HepG2 (cell line): ENCODE data around the gene SMOC1. TPM values are rescaled to one million over a fixed set of nuclear protein-coding genes. Genes with fewer than 3 reads are reported as not detected.

Experiments used
- CEBPG ChIP-seq: IDR thresholded peaks from 2 replicates; pipeline ENCODE4 v1.6.1; 2016
- FOXJ3 ChIP-seq: sonication (generic); formaldehyde crosslinking; IDR thresholded peaks from 2 replicates; pipeline ENCODE4 v1.4.0; 2020; ENCODE audit warnings: missing genetic modification reagents, mild to moderate bottlenecking, borderline replicate concordance
- HDAC2 ChIP-seq: sonication (generic); formaldehyde crosslinking; IDR thresholded peaks from 2 replicates; pipeline ENCODE4 v1.4.0; 2020; ENCODE audit warnings: missing genetic modification reagents
- HOXA5 ChIP-seq: sonication (generic); formaldehyde crosslinking; IDR thresholded peaks from 2 replicates; pipeline ENCODE4 v1.4.0; 2020; ENCODE audit warnings: missing genetic modification reagents
- HOXA7 ChIP-seq: sonication (generic); formaldehyde crosslinking; IDR thresholded peaks from 2 replicates; pipeline ENCODE4 v1.8.1; 2022; ENCODE audit warnings: mild to moderate bottlenecking, missing genetic modification reagents, moderate library complexity
- MBD4 ChIP-seq: IDR thresholded peaks from 2 replicates; pipeline ENCODE4 v1.6.1; 2012; ENCODE audit warnings: low read length, inconsistent platforms, borderline replicate concordance
- MZF1 ChIP-seq: sonication (generic); formaldehyde crosslinking; IDR thresholded peaks from 2 replicates; pipeline ENCODE4 v1.8.1; 2023; ENCODE audit warnings: mild to moderate bottlenecking, missing genetic modification reagents, borderline replicate concordance
- NBN ChIP-seq: fragments of 450-650 bp; conservative IDR thresholded peaks from 2 replicates; pipeline ENCODE4 v1.6.1; 2017
- NFYC ChIP-seq: IDR thresholded peaks from 2 replicates; pipeline ENCODE4 v1.6.1; 2016; ENCODE audit warnings: missing genetic modification reagents, missing compliant biosample characterization
- NR2F1 ChIP-seq, 2 experiments: fragments of 450-650 bp in 1 of 2; formaldehyde crosslinking in 1 of 2; IDR thresholded peaks; 2 replicates each; pipeline versions ENCODE4 v1.5.0 to v1.6.1; 2016 to 2020; ENCODE audit warnings: mild to moderate bottlenecking in 1 of 2, missing compliant biosample characterization in 1 of 2, missing genetic modification reagents in 1 of 2, moderate library complexity in 1 of 2
- NRL ChIP-seq: sonication (generic); formaldehyde crosslinking; IDR thresholded peaks from 2 replicates; pipeline ENCODE4 v1.5.0; 2020; ENCODE audit warnings: missing genetic modification reagents, mild to moderate bottlenecking, moderate library complexity, borderline replicate concordance
- POGK ChIP-seq: sonication (generic); formaldehyde crosslinking; conservative IDR thresholded peaks from 2 replicates; pipeline ENCODE4 v1.8.0; 2022; ENCODE audit warnings: mild to moderate bottlenecking, moderate library complexity, missing genetic modification reagents
- REPIN1 ChIP-seq: sonication (generic); formaldehyde crosslinking; IDR thresholded peaks from 2 replicates; pipeline ENCODE4 v1.8.0; 2022; ENCODE audit warnings: missing genetic modification reagents, low read depth, mild to moderate bottlenecking, borderline replicate concordance
- SOX6 ChIP-seq, 2 experiments: fragments of 450-650 bp in 1 of 2; sonication (generic) in 1 of 2; formaldehyde crosslinking in 1 of 2; IDR thresholded peaks; 2 replicates each; pipeline versions ENCODE4 v1.4.0 to v1.6.1; 2017 to 2020; ENCODE audit warnings: antibody characterized with exemption in 1 of 2, mild to moderate bottlenecking in 1 of 2, missing genetic modification reagents in 1 of 2
- THRA ChIP-seq: sonication (generic); formaldehyde crosslinking; IDR thresholded peaks from 2 replicates; pipeline ENCODE4 v1.4.0; 2020; ENCODE audit warnings: missing genetic modification reagents, borderline replicate concordance
- ZBTB14 ChIP-seq: sonication (generic); formaldehyde crosslinking; IDR thresholded peaks from 2 replicates; pipeline ENCODE4 v1.4.0; 2020; ENCODE audit warnings: missing genetic modification reagents
- ZKSCAN8 ChIP-seq: IDR thresholded peaks from 2 replicates; pipeline ENCODE4 v1.6.1; 2016; ENCODE audit warnings: borderline replicate concordance, missing genetic modification reagents, missing compliant biosample characterization
- ZNF18 ChIP-seq: sonication (generic); formaldehyde crosslinking; IDR thresholded peaks from 2 replicates; pipeline ENCODE4 v1.8.0; 2022; ENCODE audit warnings: mild to moderate bottlenecking, missing genetic modification reagents; ENCODE audit not compliant: insufficient replicate concordance
- ZNF292 ChIP-seq: sonication (generic); formaldehyde crosslinking; IDR thresholded peaks from 2 replicates; pipeline ENCODE4 v1.8.1; 2022; ENCODE audit warnings: mild to moderate bottlenecking, low read depth, missing genetic modification reagents, borderline replicate concordance
- ZNF317 ChIP-seq: sonication (generic); formaldehyde crosslinking; IDR thresholded peaks from 2 replicates; pipeline ENCODE4 v1.5.0; 2020; ENCODE audit warnings: mild to moderate bottlenecking, missing genetic modification reagents
- ZNF367 ChIP-seq: sonication (generic); formaldehyde crosslinking; IDR thresholded peaks from 2 replicates; pipeline ENCODE4 v1.4.0; 2020; ENCODE audit warnings: missing genetic modification reagents, borderline replicate concordance
- ZNF513 ChIP-seq: sonication (generic); formaldehyde crosslinking; conservative IDR thresholded peaks from 2 replicates; pipeline ENCODE4 v1.5.0; 2020; ENCODE audit warnings: missing genetic modification reagents
- ZNF75D ChIP-seq: sonication (generic); formaldehyde crosslinking; IDR thresholded peaks from 2 replicates; pipeline ENCODE4 v1.8.1; 2023; ENCODE audit warnings: missing genetic modification reagents, mild to moderate bottlenecking, borderline replicate concordance
- polyA plus RNA-seq, 8 experiments: library from polyadenylated mRNA; depleted of rRNA in 3 of 8; stranded (reverse) in 7 of 8; unstranded in 1 of 8; fragments of >200 nt; fragmentation: Illumina TruSeq in 4 of 8; extraction: Trizol in 4 of 8; gene quantifications; 2 replicates each; pipeline versions ENCODE4 v1.2.1 to v1.2.3, GENCODE V29; 2011 to 2016; ENCODE audit warnings: low read depth in 4 of 8, missing spikeins in 1 of 8, mixed read lengths in 1 of 8; ENCODE audit not compliant: insufficient read depth in 1 of 8
- total RNA-seq, 5 experiments: library from RNA; depleted of rRNA; stranded (reverse); fragments of >200 nt; fragmentation: Illumina TruSeq; extraction: Trizol; gene quantifications; 2 replicates each; pipeline ENCODE4 v1.2.3, GENCODE V29; 2016; ENCODE audit warnings: low read depth in 1 of 5

SMOC1 gene
- total and polyA plus RNA-seq, 2 of the 13 experiments (the other 11 are each of a cell fraction or from before 2014, with no cell fraction given): 17.8 to 35.6 TPM

GRCh38 chr14:69848156-69848555, 31.1 kb upstream of the SMOC1 start (continued):
- TF ChIP-seq NRL (CRISPR knock-in tag): no peak
- no peak for TF ChIP-seq ZNF317 (CRISPR knock-in tag)
- TF ChIP-seq THRA (CRISPR knock-in tag): peak; percentile 59; the same call in 1 of the 2 replicates
- TF ChIP-seq ZNF367 (CRISPR knock-in tag): no peak
- TF ChIP-seq ZNF75D (CRISPR knock-in tag): no peak
- TF ChIP-seq SOX6 (IDR thresholded peaks at IDR 0.05): no peak
- no peak for TF ChIP-seq SOX6 (CRISPR knock-in tag; IDR thresholded peaks at IDR 0.05)
- 0 out of 2 replicates have a peak, but pooled peaks have one; percentile 6 for TF ChIP-seq CEBPG
- TF ChIP-seq ZKSCAN8 (CRISPR knock-in tag): no peak
- 0 out of 2 replicates have a peak, but pooled peaks have one; percentile 32 for TF ChIP-seq HDAC2
- no peak for TF ChIP-seq NBN
- no peak for TF ChIP-seq HOXA7 (CRISPR knock-in tag)
- TF ChIP-seq FOXJ3: no peak
- TF ChIP-seq ZNF513 (CRISPR knock-in tag): no peak
- no peak; the same call in 1 of the 2 replicates for TF ChIP-seq NFYC
- no peak for TF ChIP-seq ZNF18
- no peak for TF ChIP-seq ZNF292 (CRISPR knock-in tag)
- TF ChIP-seq POGK (CRISPR knock-in tag): no peak
- no peak for TF ChIP-seq MZF1
- no peak for TF ChIP-seq MBD4
- TF ChIP-seq ZBTB14 (CRISPR knock-in tag): no peak
- no peak for TF ChIP-seq REPIN1 (CRISPR knock-in tag)
- TF ChIP-seq NR2F1 (CRISPR knock-in tag; IDR thresholded peaks at IDR 0.05): 0 out of 4 replicates have a peak, but pooled peaks of 1 of the 2 experiments have one; percentile 22
- TF ChIP-seq HOXA5: no peak
